Gastrocnemius medialis (tissue), 4 donors: Measurements from ENCODE around the gene SCO2.

Experiments used
- POLR2A ChIP-seq, 2 donors: fragments of 450-650 bp; IDR thresholded peaks; one replicate each; pipeline ENCODE4 v1.6.1; 2017; ENCODE audit warnings: antibody characterized with exemption in 2 of 2, mild to moderate bottlenecking in 2 of 2, moderate library complexity in 2 of 2
- TF ChIP-seq, protein P1 (sequence below), 5 experiments: fragments of 450-650 bp in 3 of 5; fragments of 200-600 bp in 2 of 5; sonication (generic) in 2 of 5; IDR thresholded peaks in 4 of 5; conservative IDR thresholded peaks in 1 of 5; 1 replicate in 4 of 5; 2 replicates in 1 of 5; pipeline ENCODE4 v1.5.1; 2016 to 2019; ENCODE audit warnings: antibody characterized with exemption in 5 of 5, mild to moderate bottlenecking in 3 of 5, moderate library complexity in 3 of 5

DNA sequence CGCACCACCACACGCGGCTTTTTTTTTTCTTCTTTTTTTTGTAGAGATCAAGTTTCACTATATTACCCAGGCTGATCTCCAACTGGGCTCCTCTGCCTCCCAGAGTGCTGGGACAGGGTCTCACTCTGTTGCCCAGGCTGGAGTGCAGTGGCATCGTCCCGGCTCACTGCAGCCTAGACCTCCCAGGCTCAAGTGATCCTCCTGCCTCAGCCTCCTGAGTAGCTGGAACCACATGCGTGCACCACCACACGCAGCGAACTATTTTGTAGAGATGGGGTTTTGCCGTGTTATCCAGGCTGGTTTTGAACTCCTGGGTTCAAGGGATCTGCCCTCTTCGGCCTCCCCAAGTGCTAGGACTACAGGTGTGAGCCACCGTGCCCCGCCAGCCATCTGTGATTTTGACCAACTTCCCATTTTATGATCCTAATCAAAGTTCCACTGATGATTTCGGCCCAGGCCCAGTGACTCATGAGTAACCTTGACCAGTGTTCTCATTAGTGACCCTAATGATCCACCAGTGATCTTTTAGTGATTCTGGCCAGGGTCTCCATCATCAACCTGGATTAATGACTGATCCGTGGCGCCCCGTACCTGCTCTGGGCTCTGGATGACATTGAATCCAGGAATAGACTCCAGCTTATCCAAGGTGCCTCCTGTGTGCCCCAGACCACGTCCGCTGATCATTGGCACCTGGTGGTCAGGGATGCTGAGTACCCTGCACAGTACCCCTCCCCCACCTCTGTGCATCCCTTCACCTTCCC lies 2.7 kb upstream of the SCO2 start:
- TF ChIP-seq, protein P1, sequence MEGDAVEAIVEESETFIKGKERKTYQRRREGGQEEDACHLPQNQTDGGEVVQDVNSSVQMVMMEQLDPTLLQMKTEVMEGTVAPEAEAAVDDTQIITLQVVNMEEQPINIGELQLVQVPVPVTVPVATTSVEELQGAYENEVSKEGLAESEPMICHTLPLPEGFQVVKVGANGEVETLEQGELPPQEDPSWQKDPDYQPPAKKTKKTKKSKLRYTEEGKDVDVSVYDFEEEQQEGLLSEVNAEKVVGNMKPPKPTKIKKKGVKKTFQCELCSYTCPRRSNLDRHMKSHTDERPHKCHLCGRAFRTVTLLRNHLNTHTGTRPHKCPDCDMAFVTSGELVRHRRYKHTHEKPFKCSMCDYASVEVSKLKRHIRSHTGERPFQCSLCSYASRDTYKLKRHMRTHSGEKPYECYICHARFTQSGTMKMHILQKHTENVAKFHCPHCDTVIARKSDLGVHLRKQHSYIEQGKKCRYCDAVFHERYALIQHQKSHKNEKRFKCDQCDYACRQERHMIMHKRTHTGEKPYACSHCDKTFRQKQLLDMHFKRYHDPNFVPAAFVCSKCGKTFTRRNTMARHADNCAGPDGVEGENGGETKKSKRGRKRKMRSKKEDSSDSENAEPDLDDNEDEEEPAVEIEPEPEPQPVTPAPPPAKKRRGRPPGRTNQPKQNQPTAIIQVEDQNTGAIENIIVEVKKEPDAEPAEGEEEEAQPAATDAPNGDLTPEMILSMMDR (IDR thresholded peaks at IDR 0.05 in 4 of 5, conservative IDR thresholded peaks at IDR 0.05 in 1 of 5): no peak
- no peak for TF ChIP-seq POLR2A (IDR thresholded peaks at IDR 0.05)
